ENCODE measurements around the gene UBP1.
A peak's percentile ranks its signal among the peaks of the same experiment; 100 is the strongest.

Gene UBP1

DNA sequence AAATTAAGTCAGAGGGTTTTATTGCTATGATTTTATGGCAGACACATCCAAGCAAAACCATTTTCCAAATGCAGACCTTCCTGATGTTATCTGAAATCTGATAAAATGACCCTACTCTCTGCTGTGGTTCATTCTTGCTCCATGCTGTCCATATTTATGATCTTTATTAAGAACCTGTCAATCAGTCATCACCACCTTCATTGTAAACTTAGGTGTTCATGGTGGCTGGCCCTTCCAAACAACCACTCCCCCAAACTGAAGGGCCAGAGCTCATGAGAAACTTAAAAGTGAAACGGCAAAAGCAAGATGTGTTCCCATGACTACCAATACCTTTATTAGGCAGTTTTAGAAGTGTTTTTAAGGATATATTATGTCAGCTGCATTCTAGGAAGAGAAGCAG, 53.6 kb downstream of the UBP1 start:
- CTCF ChIA-PET, result interaction anchor here (0.9 kb wide), 1 partner anchor 14 kb away, joined by 4 read pairs; no protein-coding TSS in a partner anchor
- DNase-seq (ENCODE audit: extremely low spot score), result no peak
- POLR2A ChIA-PET, result no interaction called here
- no peak for TF ChIP-seq ELF4 (IDR thresholded peaks at IDR 0.05)
- no peak for TF ChIP-seq FOXA1 (IDR thresholded peaks at IDR 0.05)
- no peak for TF ChIP-seq BHLHE40 (IDR thresholded peaks at IDR 0.05; ENCODE audit: borderline replicate concordance)
- no peak for TF ChIP-seq SP1 (IDR thresholded peaks at IDR 0.05)
- TF ChIP-seq CTBP1 (IDR thresholded peaks at IDR 0.05; ENCODE audit: borderline replicate concordance), result no peak
- TF ChIP-seq TARDBP (IDR thresholded peaks at IDR 0.05), result no peak
- TF ChIP-seq, protein P1, sequence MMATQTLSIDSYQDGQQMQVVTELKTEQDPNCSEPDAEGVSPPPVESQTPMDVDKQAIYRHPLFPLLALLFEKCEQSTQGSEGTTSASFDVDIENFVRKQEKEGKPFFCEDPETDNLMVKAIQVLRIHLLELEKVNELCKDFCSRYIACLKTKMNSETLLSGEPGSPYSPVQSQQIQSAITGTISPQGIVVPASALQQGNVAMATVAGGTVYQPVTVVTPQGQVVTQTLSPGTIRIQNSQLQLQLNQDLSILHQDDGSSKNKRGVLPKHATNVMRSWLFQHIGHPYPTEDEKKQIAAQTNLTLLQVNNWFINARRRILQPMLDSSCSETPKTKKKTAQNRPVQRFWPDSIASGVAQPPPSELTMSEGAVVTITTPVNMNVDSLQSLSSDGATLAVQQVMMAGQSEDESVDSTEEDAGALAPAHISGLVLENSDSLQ (IDR thresholded peaks at IDR 0.05), result no peak
- no peak for TF ChIP-seq FOXM1 (IDR thresholded peaks at IDR 0.05; ENCODE audit: borderline replicate concordance)
- TF ChIP-seq HDGF (IDR thresholded peaks at IDR 0.05; ENCODE audit: borderline replicate concordance), result no peak
- TF ChIP-seq FOXK2 (IDR thresholded peaks at IDR 0.05), result no peak
- TF ChIP-seq L3MBTL2 (conservative IDR thresholded peaks at IDR 0.05), result no peak
- no peak for TF ChIP-seq LEF1 (IDR thresholded peaks at IDR 0.05; ENCODE audit: borderline replicate concordance)
- no peak for TF ChIP-seq NFRKB (IDR thresholded peaks at IDR 0.05)

DNA sequence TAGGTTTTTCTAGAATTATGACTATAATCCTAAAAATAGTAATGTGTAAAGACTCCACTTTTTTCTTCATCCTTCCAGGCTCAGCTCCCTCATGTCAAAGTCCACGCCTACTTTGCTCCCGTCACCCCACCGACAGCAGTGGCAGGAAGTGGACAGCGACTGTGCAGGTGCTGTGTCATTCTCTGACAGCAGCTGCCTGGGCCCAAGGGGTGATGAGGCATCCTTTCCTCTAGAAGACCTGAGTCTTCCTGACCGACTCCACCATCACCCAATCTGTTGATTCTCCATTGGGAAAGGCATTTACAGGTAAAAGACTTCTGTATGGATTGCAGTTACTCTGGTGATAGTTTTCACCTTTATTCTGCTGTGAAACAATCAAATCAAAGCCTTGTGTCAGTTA, 54.8 kb downstream of the UBP1 start:
- CTCF ChIA-PET, result no interaction called here
- TF ChIP-seq ZNF384 (IDR thresholded peaks at IDR 0.05), result no peak
- no peak for TF ChIP-seq SUZ12 (IDR thresholded peaks at IDR 0.05)
- no peak for TF ChIP-seq ELF4 (IDR thresholded peaks at IDR 0.05)
- TF ChIP-seq ARNT (IDR thresholded peaks at IDR 0.05), result no peak
- TF ChIP-seq FOXK2 (IDR thresholded peaks at IDR 0.05), result no peak
- no peak for TF ChIP-seq BHLHE40 (IDR thresholded peaks at IDR 0.05; ENCODE audit: borderline replicate concordance)
- TF ChIP-seq NFRKB (IDR thresholded peaks at IDR 0.05), result no peak
- TF ChIP-seq CTBP1 (IDR thresholded peaks at IDR 0.05; ENCODE audit: borderline replicate concordance), result no peak
- TF ChIP-seq, protein P1 (IDR thresholded peaks at IDR 0.05), result no peak
- TF ChIP-seq FOXA1 (IDR thresholded peaks at IDR 0.05), result no peak
- no peak for TF ChIP-seq LEF1 (IDR thresholded peaks at IDR 0.05; ENCODE audit: borderline replicate concordance)
- no peak for TF ChIP-seq L3MBTL2 (conservative IDR thresholded peaks at IDR 0.05)
- no peak for TF ChIP-seq FOXM1 (IDR thresholded peaks at IDR 0.05; ENCODE audit: borderline replicate concordance)
- TF ChIP-seq HDGF (IDR thresholded peaks at IDR 0.05; ENCODE audit: borderline replicate concordance), result no peak
- no peak for TF ChIP-seq TARDBP (IDR thresholded peaks at IDR 0.05)
- POLR2A ChIA-PET, result no interaction called here
- DNase-seq (ENCODE audit: extremely low spot score), result no peak

DNA sequence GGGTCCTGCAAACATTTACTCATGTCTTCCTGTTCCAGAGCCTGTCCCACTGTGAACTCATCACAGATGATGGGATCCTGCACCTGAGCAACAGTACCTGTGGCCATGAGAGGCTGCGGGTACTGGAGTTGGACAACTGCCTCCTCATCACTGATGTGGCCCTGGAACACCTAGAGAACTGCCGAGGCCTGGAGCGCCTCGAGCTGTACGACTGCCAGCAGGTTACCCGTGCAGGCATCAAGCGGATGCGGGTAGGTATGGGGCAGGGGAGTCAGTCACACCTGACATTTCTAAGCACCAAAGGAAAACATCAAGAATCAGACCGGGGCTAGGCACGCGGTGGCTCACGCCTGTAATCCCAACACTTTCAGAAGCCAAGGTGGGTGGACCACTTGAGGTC, 56.3 kb downstream of the UBP1 start:
- POLR2A ChIA-PET, result no interaction called here
- TF ChIP-seq ZNF384 (IDR thresholded peaks at IDR 0.05) (no peak), FOXA1 (IDR thresholded peaks at IDR 0.05) (no peak), SUZ12 (IDR thresholded peaks at IDR 0.05) (no peak), LEF1 (IDR thresholded peaks at IDR 0.05; ENCODE audit: borderline replicate concordance) (no peak), CTBP1 (IDR thresholded peaks at IDR 0.05; ENCODE audit: borderline replicate concordance) (no peak), BHLHE40 (IDR thresholded peaks at IDR 0.05; ENCODE audit: borderline replicate concordance) (no peak), SP1 (IDR thresholded peaks at IDR 0.05) (no peak), HDGF (IDR thresholded peaks at IDR 0.05; ENCODE audit: borderline replicate concordance) (no peak), FOXK2 (IDR thresholded peaks at IDR 0.05) (no peak), ELF4 (IDR thresholded peaks at IDR 0.05) (no peak), L3MBTL2 (conservative IDR thresholded peaks at IDR 0.05) (no peak), NFRKB (IDR thresholded peaks at IDR 0.05) (no peak)
- TF ChIP-seq, protein P1 (IDR thresholded peaks at IDR 0.05), result no peak
- DNase-seq (ENCODE audit: extremely low spot score), result no peak
- CTCF ChIA-PET, result no interaction called here

DNA sequence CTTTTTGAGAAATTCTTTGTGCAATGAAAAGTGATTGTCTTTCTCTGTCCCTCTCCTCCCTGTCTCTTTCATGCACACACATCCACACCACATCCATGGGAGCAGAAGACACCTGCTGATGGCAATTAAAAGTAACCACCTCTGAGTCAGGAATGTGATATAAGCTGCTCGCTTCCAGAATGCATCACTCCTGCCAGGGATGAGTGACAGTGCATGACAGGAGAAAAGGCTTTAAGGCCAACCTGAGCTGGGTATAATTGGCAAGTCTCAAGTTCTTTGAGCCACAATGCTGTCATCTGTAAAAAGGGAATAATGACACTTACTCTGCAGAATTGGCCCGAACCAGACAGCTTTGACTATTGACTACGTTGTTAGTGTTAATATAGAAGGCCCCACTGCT, 59.6 kb downstream of the UBP1 start:
- no peak for DNase-seq (ENCODE audit: extremely low spot score)
- POLR2A ChIA-PET, result no interaction called here
- CTCF ChIA-PET, result no interaction called here
- TF ChIP-seq ELF4 (IDR thresholded peaks at IDR 0.05) (no peak), HDGF (IDR thresholded peaks at IDR 0.05; ENCODE audit: borderline replicate concordance) (no peak), TARDBP (IDR thresholded peaks at IDR 0.05) (no peak), SP1 (IDR thresholded peaks at IDR 0.05) (no peak), FOXK2 (IDR thresholded peaks at IDR 0.05) (no peak)
- TF ChIP-seq, protein P1 (IDR thresholded peaks at IDR 0.05), result peak; percentile 18; the same call in 1 of the 2 replicates

DNA sequence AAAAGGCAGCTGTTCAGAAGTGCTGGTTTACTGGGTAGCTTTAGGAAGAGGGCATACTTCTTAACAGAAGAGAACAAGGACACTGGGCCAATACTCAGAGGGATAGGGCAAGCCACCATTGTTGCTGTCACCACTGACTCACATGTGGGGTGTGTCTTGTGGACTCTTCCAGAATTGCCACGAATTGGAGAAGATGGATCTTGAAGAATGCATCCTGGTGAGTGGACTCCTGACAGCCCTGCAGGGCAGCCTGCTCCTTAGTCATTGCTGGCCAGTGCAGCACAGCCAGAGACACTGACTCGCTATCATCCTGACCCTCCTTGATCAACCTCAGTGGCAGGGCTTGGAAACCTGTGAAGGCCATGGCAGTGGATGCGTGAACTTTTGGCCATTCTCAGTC, 62.3 kb downstream of the UBP1 start:
- no peak for DNase-seq (ENCODE audit: extremely low spot score)
- ChIA-PET CTCF (no interaction called here), POLR2A (no interaction called here)
- TF ChIP-seq TARDBP (IDR thresholded peaks at IDR 0.05) (no peak), L3MBTL2 (conservative IDR thresholded peaks at IDR 0.05) (no peak), HDGF (IDR thresholded peaks at IDR 0.05; ENCODE audit: borderline replicate concordance) (no peak), ARNT (IDR thresholded peaks at IDR 0.05) (no peak), SP1 (IDR thresholded peaks at IDR 0.05) (no peak), FOXA1 (IDR thresholded peaks at IDR 0.05) (no peak), ELF4 (IDR thresholded peaks at IDR 0.05) (no peak), LEF1 (IDR thresholded peaks at IDR 0.05; ENCODE audit: borderline replicate concordance) (no peak), BHLHE40 (IDR thresholded peaks at IDR 0.05; ENCODE audit: borderline replicate concordance) (no peak), ZNF384 (IDR thresholded peaks at IDR 0.05) (no peak), FOXM1 (IDR thresholded peaks at IDR 0.05; ENCODE audit: borderline replicate concordance) (no peak)
- TF ChIP-seq, protein P1 (IDR thresholded peaks at IDR 0.05), result no peak

All from HEK293T (cell line).